ENCODE data around the gene ADGRF5.

DNA sequence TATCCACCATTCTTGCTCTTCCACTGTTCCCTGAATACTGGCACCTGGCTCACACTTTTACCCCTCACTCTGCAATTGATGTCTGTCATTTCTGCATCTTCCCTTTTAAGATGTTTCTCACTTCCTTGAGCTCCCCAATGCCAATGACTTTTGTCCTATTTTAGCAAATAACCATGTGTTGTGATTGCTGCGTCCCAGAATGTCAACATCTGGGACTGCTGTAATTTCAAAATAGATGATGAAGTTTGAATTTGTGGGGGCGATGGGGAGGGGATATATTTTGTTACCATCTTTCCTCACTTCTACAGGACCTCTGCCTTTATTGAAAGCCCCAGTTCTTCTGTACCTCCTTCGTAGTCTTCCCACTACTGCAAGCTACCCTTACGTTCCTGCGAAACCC lies 40.0 kb upstream of the ADGRF5 start:
- TF ChIP-seq, protein P1, sequence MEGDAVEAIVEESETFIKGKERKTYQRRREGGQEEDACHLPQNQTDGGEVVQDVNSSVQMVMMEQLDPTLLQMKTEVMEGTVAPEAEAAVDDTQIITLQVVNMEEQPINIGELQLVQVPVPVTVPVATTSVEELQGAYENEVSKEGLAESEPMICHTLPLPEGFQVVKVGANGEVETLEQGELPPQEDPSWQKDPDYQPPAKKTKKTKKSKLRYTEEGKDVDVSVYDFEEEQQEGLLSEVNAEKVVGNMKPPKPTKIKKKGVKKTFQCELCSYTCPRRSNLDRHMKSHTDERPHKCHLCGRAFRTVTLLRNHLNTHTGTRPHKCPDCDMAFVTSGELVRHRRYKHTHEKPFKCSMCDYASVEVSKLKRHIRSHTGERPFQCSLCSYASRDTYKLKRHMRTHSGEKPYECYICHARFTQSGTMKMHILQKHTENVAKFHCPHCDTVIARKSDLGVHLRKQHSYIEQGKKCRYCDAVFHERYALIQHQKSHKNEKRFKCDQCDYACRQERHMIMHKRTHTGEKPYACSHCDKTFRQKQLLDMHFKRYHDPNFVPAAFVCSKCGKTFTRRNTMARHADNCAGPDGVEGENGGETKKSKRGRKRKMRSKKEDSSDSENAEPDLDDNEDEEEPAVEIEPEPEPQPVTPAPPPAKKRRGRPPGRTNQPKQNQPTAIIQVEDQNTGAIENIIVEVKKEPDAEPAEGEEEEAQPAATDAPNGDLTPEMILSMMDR (IDR thresholded peaks at IDR 0.05) = no peak
- no peak for TF ChIP-seq ZFX (IDR thresholded peaks at IDR 0.05; ENCODE audit: borderline replicate concordance)

All from 22Rv1 (cell line).